Epithelial cell of alveolus of lung (primary cell): Measurements from ENCODE around the gene CDC25B. TPM values are rescaled to one million over a fixed set of nuclear protein-coding genes. Genes with fewer than 3 reads are reported as not detected.

Experiments used
- total RNA-seq: library from RNA; depleted of rRNA; stranded (reverse); fragments of >200 nt; gene quantifications from 2 replicates; pipeline ENCODE4 v1.2.1, GENCODE V29; 2015

CDC25B gene
- 32.2 and 107 TPM in 2 replicates for total RNA-seq

DNA sequence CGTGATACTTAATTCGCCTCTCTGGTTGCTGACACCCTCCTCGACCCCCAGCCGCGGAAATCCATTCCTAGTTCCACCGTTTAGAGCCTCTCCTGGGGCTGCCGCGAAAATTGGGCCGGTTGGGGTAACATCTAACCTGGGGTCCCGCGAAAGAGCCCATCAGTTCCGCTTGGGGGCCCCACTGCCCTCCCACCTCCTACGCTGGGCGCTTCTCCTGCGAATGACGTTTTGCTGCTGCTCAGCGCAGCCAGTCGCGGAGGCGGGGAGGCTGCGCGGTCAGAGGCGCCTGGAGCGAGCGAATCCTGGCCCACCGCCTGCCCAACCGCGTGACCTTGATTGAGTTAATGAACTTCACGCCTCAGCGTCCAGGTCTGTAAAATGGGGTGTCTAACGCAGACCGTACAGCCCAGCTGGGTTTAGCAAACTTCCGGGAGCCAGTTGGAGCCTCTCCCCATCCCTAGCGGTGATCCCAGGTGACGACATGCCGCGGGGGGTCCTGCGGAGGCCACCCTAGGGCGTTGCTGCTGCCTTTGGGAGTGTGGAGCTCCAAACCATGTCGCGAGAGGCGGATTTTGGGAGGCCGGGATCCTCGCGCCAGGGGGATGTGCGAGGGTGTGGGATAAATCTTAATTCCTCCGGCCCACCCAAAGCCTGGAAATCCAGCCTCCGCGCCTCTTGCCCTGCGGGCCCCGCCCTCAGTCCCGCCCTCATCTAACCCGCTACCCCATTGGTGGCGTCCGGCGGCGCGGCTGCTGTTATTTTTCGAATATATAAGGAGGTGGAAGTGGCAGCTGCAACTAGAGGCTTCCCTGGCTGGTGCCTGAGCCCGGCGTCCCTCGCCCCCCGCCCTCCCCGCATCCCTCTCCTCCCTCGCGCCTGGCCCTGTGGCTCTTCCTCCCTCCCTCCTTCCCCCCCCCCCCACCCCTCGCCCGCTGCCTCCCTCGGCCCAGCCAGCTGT lies at the start of gene CDC25B:
CDC25B (plus strand) TSS at position 800 of the 958 bp plus-strand sequence. CDS start 222 bp downstream, outside the sequence.

DNA sequence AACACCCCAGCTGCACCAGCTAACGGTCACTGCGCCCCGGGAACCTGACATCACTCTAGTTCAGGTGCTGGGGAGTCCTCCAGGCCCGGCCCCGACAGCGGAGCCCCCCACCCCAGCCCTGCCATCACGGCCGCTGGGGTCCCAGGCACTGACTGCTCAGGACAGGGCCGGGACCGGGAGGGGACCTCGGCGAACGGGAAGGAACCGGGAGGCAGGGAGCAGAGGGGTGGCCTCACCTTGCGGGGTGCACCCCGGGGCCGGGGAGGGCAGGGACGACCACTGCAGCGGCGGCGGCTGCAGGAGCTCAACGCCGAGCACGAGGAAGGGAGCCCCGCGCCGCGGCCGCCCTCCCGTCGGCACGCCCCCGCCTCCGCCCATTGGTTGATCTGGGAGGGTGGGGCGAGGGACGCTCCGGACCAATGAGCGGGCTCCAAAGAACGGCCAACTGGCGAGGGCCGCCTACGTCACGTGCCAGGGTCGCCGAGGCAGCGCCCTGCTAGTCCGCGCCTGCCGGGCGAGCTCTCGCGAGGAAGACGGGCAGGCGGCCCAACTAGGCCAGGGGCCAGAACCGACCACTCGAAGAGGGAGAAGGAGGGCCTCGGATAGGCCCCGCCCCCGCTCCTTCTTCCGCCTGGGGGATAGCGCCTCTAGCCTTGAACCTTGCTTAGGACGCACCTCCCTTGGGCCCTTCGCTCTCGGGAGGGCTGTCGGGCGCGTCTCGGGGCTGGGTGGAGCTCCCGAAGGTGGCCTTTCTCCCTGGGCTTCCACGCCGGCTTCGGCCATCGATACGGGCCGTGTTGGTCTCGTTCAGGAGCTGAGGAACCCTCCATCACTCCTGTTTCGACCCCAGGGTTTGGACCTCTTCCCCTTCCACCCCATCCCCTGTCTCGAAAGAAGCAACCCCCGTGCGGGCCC lies 28.4 kb upstream of the CDC25B start, which contains the start of gene ADISSP:
ADISSP (minus strand) TSS at position 327 of the 915 bp plus-strand sequence. CDS start 7,653 bp downstream, outside the sequence.

DNA sequence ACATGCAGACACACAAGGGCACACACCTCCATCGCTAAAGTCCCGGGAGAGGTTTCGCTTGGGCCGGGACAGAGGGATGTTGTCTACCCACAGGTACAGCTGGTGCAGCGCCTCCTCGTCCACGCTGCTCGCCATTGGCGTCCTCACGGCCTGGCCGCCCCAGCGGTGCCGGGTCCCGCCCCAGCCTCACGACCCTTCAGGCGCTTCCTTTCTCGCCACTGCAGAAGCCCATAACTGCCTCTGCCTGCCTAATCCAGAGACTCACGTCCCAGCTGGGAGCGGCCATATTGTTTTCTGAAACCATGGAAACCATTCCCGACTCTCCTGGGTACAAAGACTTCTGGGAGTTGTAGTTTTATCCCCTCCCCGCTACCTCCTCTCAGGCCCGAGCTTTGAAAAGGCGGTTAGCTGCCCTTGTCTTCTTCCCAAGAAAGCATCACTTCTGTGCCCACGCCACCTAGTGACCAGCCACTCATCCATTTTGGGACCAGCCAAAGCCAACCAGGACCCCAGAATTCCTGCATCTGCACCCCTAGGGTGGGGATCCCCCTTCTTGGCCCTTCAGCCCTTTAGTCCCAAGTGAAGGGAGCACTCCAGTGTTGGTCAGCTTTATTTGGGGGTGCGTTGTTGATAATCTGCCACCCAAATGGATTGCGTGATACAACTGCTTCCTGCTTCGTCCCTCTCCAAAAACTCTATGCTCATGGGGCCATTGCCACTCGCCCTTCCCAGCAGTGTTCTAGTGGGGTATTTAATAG lies 14.8 kb upstream of the CDC25B start, which contains the start of gene SPEF1:
SPEF1 (minus strand) TSS at position 296 of the 758 bp plus-strand sequence; CDS start at position 135, 161 bp downstream.

DNA sequence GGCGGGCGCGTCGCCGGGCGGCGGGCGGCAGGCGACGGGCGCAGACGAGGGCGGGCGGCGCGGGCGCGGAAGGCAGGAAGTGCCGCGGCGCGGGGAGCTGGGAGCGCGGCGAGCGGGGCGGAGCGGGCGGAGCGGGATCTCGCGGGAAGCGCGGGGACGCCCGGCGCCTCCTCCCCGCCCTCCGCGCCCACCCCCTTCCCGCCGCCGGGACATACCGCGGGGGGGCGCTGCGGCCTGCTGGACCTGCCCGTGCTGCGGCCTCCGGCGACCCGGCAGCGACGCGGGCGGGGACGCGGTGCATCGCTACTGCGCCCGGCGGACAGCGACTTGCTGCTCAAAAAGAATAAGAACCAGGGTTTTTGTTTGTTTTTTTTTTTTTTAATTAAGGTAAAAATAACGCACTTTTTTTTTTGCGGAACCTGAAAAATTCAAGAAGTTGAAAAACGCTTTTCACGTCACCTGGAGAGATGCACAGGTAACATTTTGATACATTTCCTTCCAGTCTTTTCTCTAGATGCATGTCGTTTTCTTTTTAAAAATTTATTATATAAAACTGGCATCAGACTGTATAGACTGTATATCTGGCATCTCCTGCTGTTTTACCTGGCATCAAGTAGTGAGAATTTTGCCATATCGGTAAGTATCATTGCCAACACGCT lies 9.3 kb upstream of the CDC25B start, which contains the start of gene CENPB:
CENPB (minus strand) TSS at position 76 of the 659 bp plus-strand sequence. CDS start 257 bp downstream, outside the sequence.

DNA sequence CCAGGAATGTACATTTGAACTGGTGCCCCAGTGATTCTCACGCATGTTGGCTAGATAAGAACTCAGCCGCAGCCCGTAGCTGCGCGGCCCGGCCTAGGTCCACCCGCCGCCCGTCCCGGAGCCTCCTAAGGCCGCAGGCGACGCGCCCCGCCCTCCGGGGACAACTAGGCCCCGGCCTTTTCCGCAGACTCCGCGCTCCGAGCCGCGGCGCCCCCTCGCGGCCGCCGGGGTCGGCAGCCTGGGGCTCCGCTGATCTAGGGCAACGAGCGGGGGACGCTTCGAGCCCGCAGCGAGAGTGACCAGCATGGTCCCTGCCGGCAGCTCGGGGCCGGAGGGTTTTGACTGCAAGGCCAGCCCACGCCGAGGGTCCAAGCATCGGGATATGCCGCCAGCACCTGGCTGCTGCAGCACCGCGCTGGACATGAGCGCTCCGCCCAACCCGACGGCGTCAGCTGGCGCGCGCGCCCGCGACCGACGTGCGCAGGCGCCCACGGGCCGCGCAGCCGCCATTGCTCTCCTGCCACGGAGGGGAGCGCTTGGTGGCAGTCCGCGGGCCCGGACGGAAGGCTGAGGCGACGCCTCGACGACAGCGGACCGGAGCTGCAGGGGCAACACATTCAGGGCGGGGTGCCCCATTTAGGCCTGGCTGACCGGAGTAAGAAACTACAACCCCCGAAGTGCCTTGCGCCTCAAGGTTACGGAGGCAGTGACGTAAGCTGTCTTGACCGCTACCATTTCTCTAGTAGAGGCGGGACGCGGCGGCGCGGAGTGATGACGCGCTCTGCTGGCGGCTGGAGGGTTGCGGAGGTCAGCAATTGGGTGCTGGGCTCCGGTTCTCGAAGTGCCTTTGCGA lies 24.2 kb downstream of the CDC25B start, which contains the start of gene AP5S1:
AP5S1 (plus strand) TSS at position 500 of the 853 bp plus-strand sequence. CDS start 1,571 bp downstream, outside the sequence.

DNA sequence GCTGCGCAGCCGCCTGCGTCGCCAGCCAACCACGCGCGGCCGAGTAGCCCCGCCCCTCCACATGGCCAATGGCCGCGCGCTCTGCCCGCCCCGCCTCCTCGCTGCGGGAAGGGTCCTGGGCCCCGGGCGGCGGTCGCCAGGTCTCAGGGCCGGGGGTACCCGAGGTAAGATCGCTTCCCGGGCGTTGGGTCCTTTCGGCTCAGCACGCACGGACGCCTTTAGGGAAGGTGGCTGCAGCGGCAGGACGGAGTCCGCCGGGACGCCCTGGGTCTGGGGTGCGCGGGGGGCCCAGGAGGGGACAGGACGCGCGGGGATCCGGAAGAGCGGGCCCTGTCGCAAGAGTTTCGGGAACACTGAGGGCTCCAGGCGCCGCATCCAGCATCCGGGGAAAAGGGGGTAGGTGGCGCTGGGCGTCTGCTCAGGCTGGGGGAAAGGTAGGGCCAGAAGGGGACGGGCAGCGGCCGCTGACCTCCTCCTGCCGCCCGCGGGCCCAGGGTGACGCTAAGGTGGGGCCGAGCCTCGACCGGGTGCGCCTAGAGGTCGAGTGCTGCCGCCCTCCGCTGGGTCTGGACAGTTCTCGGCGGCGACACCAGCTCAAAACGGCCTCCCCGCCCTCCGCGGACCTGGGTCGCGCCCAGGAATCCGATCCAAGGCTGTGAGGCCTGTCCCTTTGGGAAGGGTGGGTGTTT lies 50.8 kb downstream of the CDC25B start, which contains the start of gene MAVS:
MAVS (plus strand) TSS at position 95 of the 689 bp plus-strand sequence. CDS start 7,791 bp downstream, outside the sequence.

Other genes starting within 250 kb of the CDC25B start
- gene GFRA4, start 132.9 kb upstream of the CDC25B start, total RNA-seq, result not detected in 2 replicates
- gene ADAM33, start 114.3 kb upstream of the CDC25B start, total RNA-seq, result 1.7 and 14.5 TPM in 2 replicates
- gene SIGLEC1, start 83.7 kb upstream of the CDC25B start, total RNA-seq, result not detected in 2 replicates
- gene HSPA12B, start 63.6 kb upstream of the CDC25B start, total RNA-seq, result 0.13 and 0.88 TPM in 2 replicates
- 20.1 and 41.2 TPM in 2 replicates for gene ADISSP, start 28.6 kb upstream of the CDC25B start, total RNA-seq
- not detected in 2 replicates for gene SPEF1, start 14.9 kb upstream of the CDC25B start, total RNA-seq
- gene CENPB, start 9.6 kb upstream of the CDC25B start, total RNA-seq, result 84.6 and 90.1 TPM in 2 replicates
- 11.8 and 19.9 TPM in 2 replicates for gene AP5S1, start 24.2 kb downstream of the CDC25B start, total RNA-seq
- 17.5 and 42.3 TPM in 2 replicates for gene MAVS, start 50.5 kb downstream of the CDC25B start, total RNA-seq
- 36.7 and 41.8 TPM in 2 replicates for gene PANK2, start 93.1 kb downstream of the CDC25B start, total RNA-seq
- gene RNF24, start 219.2 kb downstream of the CDC25B start, total RNA-seq, result 30.6 and 91.0 TPM in 2 replicates